T follicular helper cell (primary cell): ENCODE data around the gene ITGB5.
"Not testable (repeated sequence)": the region's sequence is repeated elsewhere in the genome, so short reads cannot be mapped to it uniquely, and the experiment has no call there.

Source experiments
- DNase-seq: peaks from one replicate; pipeline ENCODE4 v3.0.0-alpha.2; 2020; ENCODE audit warnings: low read depth

ITGB5 gene

DNA sequence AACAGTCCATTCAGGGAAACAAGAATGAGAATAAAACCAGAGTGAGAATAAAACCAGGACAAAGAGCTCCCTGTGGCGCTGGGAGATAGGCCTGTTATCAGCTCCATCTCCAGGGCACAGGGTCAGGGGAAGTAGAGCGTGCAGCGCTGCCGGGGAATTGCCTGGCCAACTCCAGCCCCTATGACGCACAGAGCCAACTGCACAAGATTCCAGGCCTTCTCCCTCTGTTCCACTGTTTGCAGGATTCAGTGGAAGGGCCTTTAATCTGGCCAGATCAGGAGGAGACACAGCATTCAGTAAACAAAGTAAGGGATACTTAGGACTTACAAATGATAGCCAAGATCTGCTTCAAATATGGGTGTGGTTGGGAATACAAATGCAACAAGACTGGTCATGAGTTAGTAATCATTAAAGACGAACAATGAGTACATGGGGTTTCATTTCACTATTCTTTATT is 49.4 kb downstream of the ITGB5 start:
- no peak for DNase-seq

DNA sequence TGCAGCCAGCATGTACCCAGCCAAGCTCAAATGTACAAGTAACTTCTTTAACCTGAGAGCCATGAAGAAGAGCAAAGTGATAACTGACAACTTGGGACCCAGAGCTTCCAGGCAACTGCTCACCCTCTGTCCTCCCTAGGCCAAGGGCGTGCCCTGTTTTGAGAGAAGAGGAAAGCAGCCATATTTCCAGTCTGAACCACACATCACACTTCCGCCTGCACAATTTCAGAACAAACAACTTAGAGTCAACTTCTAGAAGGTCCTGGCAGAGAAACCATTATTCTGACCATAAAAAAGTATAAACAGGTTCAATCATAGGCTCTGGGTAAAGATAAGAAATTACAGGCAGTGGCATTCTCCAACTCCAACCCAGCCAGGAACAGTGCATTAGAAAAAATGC is 50.1 kb downstream of the ITGB5 start:
- no peak for DNase-seq

DNA sequence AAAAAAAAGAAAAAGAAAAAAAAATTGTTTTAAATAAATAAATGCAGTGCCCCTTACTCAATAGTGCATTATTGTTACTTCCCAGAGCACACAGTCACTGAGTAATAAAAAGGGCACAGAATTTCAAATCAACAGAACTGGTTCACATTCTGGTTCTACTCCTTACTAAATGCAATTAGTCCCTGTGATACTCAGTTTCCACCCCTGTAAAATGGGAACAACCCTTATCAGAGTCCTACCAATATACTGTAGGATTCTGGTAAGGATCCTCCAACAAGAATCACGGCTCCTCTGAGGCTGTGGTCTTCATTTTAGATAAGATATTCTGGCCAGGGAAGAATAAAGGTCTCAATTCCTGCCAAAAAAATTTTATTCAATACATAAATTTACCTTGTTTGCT is 50.7 kb downstream of the ITGB5 start:
- DNase-seq, result no peak

DNA sequence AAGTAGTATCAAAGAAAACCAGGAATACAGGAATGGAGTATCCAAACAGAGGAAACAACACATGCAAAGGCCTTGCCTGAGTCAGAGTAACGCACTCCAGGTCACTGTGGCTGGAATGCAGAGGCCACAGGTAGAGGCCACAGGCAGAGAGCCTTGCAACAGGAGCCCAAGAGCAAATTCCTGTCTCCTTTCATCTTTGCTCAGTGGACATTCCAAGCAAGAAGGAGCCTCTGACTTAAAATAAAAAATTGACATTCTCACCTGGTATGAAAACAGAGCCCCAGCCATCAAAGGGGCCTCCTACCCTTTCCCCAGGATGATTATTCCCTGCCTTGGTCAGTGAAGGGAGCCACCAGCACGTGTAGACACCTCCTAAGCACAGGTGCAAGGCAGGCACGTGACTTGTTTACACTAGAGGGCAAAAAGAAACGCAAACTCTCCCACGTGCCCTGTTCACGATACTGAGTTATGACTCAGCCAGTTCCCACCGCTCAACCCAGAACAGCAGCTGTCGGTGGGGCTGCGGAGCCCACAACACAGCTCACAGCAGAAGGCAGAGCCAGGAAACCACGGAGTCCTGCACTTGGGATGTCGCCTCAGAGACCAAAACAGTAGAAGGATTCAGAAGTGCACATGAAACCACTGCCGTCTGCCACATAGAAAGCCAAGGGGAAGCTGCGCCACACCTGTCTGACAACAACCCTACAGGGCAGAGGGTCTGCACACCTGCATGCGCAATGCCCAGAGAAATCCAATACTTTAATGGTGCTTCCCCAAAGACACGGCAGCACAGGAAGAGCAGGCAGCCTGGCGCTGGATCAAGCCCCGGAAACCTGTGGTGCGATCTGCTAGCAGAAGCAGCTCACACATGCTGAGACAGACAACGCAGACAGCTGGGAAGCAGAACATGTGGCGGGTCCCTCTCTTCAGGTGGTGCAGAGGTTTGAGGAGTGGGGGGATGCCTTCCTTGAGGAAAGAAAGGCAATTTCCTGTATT is 52.1 kb downstream of the ITGB5 start:
- peak; percentile 42 for DNase-seq

DNA sequence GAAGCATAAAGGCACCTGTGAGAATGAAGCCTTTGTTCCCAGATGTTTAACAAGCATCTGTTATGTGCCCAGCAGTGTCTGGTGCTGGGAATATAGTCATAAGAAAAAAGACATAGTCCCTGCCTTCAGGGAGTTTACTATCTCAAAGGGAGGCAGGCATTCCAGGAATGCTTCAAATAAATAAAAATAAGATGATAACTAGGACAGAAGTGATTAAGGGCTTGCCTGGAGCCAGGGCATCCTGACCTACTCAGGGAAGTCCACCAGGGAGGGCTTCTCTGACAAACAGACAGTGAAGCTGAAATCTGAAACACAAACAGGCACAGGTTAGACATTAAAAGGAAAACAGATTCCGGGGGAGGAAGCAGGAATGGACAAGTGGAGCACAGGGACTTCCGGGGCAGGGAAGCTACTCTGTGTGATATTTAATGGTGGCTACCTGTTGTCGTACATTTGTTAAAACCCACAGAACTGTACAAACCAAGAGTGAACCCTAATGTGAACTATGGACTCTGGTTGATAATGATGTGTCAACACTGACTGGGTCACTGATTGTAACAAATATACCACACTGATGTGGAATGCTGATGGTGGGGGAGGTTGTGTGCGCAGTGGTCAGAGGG is 53.3 kb downstream of the ITGB5 start:
- no peak for DNase-seq

DNA sequence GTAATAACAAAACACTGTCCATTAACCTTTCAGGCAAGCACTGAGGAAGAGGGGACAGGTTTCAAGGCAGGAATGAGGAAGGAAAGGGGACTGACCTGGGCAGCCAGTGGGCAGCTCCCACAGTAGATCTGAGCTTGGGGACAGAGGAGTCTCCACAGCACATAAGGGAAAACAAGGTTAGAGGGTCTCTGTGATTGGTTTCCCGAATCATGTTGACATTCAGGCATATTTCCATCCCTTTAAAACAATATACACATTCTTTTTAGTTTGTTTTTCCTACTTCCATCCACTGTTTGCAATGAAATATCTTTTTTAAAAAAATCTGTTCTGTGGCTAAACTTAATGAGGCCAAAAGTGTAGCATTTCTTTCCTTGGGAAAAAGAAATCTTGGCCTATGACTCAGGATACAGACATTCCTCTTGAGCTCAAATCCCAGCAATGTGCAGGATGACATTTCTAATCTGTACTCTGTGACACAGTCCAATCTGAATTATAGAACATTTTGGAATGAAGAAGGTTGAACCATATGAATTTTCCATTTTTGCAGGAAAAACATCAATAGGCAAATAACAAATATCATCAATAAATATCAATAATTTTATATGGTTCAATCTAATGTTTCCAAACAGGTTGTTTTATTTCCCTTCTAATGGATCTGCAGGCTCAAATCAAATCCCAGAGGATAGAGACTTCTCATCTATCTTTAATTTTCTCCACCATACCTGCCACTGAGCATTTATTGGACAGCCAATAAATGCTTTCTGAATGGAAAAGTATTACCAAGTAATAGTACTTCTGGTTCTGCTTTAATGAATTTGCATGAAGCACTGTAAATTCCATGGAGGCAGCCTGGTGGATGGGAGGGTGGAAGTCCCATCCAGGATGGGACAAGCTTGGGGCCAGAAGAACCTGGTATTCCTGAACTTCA is 54.1 kb downstream of the ITGB5 start:
- no peak for DNase-seq

DNA sequence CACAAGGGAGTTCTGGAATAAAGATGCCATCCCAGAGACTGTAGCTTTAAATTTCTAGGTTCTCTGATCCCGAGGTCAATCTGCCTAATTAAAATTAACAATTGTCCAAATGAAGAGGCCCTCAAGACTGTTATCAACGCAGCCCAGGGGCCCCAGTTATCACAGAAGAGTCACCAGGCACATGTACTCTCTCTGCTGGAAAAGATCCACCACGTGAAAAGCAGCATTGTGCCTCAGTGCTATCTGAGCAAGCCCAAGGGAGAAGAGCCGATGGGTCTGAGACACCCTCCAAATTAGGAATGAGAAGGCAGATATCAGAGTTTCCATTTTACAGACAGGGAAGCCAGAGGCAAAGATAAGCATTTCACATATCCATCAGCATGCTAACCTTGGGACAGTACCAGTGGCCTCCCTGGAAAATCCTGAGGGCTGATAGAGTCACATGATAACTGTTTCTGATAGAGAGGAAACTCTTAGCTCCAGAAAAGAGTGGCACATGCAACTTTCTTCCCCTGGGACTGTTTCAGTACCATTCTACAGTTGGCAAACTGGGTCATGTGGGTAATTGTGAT is 55.5 kb downstream of the ITGB5 start:
- no peak for DNase-seq

DNA sequence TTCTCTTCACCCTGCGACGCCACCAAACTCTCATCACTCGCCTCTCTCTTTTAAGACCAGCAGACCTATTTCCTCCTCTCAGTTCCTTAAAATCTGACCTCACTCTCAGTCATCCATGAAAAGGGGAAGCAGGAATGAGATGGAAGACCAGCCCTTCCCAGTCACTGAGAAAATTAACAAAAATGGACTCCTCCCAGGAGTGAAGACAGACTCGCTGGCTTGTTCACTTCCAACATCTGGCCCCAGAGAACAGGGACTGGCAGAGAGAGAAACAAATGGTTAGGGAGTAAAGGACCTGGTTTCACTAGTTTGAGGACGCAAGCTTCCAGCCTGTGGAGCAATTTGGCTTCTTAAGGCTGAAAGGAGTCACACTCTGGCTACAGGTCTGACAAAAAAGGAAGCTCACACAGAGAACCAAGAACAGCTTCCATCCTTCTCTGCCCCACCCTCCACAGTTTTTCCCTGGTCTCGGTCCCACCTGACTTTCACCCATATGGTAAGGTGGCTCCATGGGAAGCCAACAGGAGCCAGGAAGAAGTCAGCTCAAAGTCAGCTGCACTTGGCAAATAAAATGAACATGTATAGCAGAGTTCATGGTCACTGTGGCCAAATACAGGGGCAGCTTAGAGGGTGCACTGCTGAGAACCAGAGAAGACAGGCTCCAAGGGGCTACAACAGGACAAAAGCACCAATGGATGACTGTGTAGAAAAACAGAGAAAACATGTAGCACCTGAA is 57.2 kb downstream of the ITGB5 start:
- no peak for DNase-seq

DNA sequence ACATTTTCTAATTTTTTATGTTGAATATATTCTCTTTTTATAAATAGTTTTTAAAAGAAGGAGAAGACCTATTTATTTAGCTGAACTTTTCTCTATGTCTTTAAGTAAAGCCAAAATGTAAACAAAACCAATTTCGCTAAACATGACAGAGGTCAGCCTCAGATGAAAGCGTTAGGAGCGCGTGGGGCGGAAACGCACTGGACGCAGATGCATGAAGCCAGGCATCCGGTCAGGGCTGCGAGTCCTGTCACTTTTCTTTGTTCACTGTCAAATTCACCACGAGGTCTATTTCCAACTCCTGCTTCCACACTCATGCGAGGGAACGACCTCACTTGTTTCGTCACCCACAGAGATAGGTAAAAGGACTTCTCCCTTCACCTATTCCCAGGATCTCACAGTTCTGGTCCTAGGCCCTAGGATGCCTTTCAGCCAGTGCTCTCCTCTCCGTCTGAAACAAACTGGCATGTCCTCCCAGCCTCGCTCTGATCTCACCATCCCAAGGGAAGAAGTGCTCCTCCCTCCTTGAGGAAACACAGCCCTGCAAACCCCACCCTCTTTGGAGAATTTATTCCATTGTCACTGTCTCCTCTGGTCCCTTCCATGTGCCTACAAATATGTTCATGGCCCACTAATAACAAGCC is 57.9 kb downstream of the ITGB5 start:
- no peak for DNase-seq

DNA sequence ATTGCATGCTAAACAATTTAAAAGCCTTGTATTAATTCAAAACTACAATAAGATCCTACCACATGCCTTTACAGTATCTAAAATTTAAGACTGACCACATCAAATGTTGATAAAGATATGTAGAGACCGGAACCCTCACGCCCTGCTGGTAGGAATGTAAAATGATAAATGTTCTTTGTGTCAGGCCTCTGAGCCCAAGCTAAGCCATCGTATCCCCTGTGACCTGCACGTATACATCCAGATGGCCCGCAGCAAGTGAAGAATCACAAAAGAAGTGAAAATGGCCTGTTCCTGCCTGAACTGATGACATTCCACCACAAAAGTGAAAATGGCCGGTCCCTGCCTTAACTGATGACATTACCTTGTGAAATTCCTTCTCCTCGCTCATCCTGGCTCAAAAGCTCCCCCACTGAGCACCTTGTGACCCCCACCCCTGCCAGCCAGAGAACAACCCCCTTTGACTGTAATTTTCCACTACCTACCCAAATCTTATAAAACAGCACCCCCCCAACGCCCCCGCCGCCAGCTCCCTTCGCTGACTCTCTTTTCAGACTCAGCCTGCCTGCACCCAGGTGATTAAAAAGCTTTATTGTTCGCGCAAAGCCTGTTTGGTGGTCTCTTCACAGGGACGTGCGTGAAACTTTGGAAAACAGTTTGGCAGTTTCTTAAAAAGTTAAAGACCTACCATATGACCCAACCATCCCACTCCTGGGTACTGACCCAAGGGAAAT is 59.5 kb downstream of the ITGB5 start:
- not testable (repeated sequence) for DNase-seq

DNA sequence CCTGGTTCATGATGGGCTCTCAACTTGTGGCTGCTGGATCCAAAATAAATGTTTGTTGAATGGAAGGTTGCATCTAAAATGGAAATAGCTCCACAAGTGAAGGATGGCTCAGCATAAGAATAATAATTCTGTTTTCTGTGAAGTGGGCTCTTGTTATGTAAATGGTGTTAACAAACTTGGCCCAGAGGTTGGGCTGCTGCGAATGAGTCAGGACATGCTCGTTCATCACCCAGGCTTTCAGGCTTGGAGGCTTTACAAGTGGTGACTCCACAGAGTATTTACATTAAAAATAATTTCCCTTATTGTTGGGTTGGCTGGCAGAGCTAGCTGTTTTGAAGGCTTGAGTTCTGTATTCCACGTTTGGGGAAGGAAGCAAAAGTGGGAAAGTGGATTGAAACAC is 60.5 kb downstream of the ITGB5 start:
- DNase-seq, result no peak

DNA sequence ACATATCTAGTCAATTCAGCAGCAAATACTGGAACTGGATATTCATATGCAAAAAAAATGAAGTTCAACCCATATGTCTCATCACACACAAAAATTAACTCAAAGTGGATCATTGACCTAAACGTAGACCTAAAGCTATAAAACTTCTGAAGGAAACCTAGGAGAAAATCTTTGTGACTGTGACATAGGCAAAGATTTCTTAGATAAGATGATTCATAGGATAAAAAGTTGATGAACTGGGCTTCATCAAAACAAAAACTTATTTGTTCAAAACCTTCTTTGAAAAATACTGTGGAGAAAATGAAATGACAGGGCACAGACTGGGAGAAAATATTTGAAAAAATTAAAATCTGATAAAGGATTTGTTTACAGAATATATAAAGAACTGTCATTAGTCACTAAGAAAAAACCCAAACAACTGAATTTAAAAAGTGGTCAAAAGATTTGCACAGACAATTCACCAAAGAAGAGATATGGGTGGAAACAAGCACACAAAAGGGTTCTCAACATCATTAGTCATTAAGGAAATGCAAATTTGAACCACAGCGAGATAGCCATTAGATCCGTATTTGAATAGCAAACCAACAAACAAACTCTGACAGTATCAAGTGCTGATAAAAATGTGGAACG is 62.8 kb downstream of the ITGB5 start:
- no peak for DNase-seq

DNA sequence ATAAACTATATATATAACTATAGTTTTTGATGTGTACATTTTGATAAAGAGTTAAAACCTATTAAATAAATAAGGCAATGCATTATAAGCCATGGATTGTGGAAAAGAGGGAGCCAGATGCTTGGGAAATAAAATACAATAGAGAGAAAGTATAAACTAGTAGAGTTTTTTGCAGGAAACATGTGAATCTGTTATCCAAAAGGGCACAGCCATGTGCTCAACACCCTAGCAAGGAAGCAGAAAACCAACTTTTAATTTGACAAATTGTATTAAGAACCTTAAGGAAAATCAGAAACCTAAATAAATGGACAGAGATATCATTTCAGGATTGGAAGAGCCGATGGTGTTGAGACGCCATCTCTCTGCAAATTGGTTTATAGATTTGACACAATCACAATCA is 63.5 kb downstream of the ITGB5 start:
- DNase-seq, result no peak

DNA sequence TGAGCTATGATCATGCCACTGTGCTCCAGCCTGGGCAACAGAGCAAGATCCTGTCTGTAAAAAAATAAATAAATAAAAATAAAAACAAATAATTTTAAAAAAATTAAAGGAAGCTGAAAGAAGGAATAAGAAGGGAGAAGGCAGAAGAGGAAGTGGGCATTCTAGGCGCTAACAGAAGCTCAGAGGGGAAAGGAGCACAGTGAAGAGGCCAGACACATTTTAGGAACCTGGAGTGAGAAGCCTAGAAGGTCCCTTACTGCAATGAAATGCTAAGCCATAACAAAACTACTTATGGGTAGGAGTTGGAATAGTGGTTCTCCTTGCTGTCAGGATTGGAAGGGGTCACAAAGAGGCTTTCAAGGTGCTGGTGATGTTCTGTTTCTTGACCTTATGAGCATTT is 64.0 kb downstream of the ITGB5 start:
- no peak for DNase-seq

DNA sequence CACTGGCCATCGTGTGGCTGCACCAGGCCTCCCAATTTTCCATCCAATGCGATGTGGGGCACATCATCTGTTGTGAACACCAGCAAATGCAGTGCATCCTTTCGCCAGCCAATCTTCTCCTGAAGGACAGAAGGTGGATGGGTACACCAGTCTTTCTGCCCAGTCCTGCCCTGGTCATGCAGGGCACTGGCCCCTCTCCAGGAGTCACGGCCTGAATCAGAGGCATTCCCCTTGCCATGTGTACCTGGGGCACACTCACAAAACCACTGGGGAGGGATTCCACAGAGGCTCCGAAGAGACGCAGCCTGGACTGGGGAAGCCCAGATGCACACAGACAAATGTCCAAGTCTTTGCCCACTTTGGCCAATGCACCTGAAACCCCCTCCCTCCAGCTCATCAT is 65.8 kb downstream of the ITGB5 start:
- no peak for DNase-seq

DNA sequence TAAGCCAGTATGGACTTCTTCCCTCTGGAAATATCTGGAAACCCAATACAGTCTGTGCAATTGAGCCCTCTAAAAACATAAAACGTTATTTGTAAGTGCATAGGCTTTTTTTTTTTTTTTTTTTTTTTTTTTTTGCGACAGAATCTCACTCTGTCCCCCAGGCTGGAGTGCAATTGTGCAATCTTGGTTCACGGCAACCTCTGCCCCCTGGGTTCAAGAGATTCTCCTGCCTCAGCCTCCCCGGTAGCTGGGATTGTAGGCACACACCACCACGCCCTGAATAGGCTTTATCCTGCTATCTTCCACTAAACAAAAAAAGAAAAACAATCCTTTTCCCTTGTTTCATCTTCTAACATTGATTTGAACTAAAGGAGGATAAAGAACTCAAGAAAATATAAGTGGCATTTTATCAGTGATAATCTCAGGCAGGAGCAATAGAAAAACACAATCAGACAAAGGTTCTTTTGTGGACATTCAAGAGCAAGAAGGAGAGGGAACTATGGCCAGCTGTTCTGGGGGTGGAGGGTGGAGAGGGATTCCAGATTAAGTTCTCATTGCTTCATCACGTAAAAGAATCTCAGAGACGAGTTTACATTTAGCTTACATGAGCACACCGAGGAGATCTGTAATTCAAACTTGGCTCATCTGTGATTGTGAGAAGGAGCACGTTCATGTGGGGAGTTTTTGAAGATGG is 68.6 kb downstream of the ITGB5 start:
- DNase-seq, result no peak

DNA sequence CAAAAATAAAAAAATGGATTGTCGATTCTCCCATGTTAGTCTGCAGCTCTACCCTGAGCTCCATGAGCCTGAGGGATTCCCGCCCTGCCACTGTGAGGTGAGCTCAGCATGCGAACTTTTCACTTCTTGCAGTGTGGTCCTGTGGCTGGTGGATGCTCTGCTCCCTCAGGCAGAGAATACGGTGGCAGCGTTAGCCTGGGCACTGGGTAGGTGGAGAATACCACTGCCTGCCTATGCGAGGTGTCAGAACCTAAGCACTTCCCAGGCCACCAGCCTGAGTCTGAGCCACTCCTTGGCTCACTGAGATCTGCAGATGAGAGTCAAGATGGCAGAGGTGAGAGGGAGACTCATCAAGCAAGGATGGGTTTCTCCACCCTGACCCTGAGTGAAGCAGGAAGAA is 70.1 kb downstream of the ITGB5 start:
- DNase-seq, result no peak

DNA sequence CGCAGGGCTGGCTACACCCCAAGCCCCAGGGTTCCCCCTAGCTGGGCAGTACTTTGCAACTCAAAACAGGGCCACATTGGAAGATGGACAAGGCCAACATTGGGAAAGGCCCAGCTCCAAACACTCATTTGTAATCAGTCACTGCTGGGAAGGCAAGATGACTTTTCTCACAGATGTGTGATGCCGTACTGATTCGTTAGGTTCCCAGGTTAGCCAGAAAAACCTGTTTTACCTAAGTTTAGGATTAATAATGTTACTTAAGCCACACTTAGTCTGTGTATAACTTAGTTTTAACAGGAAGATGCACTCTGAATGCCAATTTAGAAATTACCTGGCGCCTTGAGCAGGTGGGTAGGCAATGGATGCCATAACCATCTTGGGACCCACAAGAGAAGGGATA is 71.0 kb downstream of the ITGB5 start:
- no peak for DNase-seq

DNA sequence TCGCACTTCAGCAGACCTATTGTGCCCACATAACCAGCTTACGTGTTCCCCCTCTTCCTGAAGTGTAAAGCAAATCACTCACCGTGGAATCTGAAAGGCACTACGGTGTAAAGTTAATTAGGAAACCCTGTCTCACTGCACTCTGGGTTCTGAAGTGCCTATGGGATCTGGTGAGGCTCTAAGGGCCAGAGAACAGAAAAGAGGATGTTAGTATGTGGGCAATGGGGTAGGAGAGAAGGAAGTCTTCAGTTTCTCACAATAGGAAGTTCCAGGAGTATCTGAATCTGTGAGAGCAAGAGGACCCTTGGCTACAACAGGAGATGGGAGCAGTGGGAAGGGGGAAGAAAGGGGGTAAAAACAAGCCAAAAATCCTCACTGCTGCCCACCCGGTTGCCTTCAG is 71.4 kb downstream of the ITGB5 start:
- no peak for DNase-seq
